ENCODE data around the gene ANKRA2. TPM values are rescaled to one million over a fixed set of nuclear protein-coding genes. Genes with fewer than 3 reads are reported as not detected.
A peak's percentile ranks its signal among the peaks of the same experiment; 100 is the strongest.

Gene ANKRA2
- total RNA-seq, 1 donor from 2014 or later = 12.9 TPM

DNA sequence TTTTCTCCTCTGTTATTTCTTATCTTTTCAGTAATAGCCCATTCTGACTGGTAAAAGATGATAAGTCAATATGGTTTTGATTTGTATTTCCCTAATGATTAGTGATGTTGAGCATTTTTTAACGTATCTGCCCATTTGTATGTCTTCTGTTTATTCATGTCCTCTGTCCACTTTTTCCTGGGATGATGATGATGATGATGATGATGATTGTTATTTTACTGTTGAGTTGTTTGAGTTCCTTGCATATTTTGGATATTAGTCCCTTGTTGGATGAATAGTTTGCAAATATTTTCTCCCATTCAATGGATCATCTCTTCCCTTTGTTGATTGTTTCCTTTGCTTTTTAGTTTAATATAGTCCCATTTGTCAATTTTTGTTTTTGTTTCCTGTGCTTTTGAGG lies 27.1 kb upstream of the ANKRA2 start:
- H3K9me3 Mint-ChIP-seq (ENCODE audit: unreplicated experiment) = no peaks in the 10 kb centered on the region
- no peak overlapping the region for H3K4me3 Mint-ChIP-seq (ENCODE audit: unreplicated experiment)
- H3K27ac Mint-ChIP-seq (ENCODE audit: unreplicated experiment) = no peak overlapping the region
- no peak for DNase-seq (ENCODE audit: low spot score)
- no peak for TF ChIP-seq CTCF (IDR thresholded peaks at IDR 0.05; ENCODE audit: unreplicated experiment)
- H3K27me3 Mint-ChIP-seq (ENCODE audit: unreplicated experiment) = no peaks in the 10 kb centered on the region
- H3K36me3 Mint-ChIP-seq (ENCODE audit: low read depth, unreplicated experiment) = no peaks in the 10 kb centered on the region
- no peaks in the 10 kb centered on the region for H3K4me1 Mint-ChIP-seq (ENCODE audit: unreplicated experiment)

- Mint-ChIP-seq H3K27me3 (ENCODE audit: unreplicated experiment) (no peaks in the 10 kb centered on the region), H3K36me3 (ENCODE audit: low read depth, unreplicated experiment) (no peaks in the 10 kb centered on the region), H3K4me3 (ENCODE audit: unreplicated experiment) (no peak overlapping the region), H3K9me3 (ENCODE audit: unreplicated experiment) (no peaks in the 10 kb centered on the region), H3K27ac (ENCODE audit: unreplicated experiment) (no peak overlapping the region), H3K4me1 (ENCODE audit: unreplicated experiment) (no peaks in the 10 kb centered on the region)
- no peak for DNase-seq (ENCODE audit: low spot score)
- no peak for TF ChIP-seq CTCF (IDR thresholded peaks at IDR 0.05; ENCODE audit: unreplicated experiment)
Measured at GRCh38 chr5:73591698-73592501, 26.5 kb upstream of the ANKRA2 start.

GRCh38 chr5:73591102-73591695 lies 25.8 kb upstream of the ANKRA2 start:
- TF ChIP-seq CTCF (IDR thresholded peaks at IDR 0.05; ENCODE audit: unreplicated experiment) = peak; percentile 96
- no peak overlapping the region for H3K4me3 Mint-ChIP-seq (ENCODE audit: unreplicated experiment)
- no peaks in the 10 kb centered on the region for H3K9me3 Mint-ChIP-seq (ENCODE audit: unreplicated experiment)
- H3K4me1 Mint-ChIP-seq (ENCODE audit: unreplicated experiment) = no peaks in the 10 kb centered on the region
- peak; percentile 74 for DNase-seq (ENCODE audit: low spot score)
- H3K27ac Mint-ChIP-seq (ENCODE audit: unreplicated experiment) = no peak overlapping the region
- no peaks in the 10 kb centered on the region for H3K36me3 Mint-ChIP-seq (ENCODE audit: low read depth, unreplicated experiment)
- H3K27me3 Mint-ChIP-seq (ENCODE audit: unreplicated experiment) = no peaks in the 10 kb centered on the region

DNA sequence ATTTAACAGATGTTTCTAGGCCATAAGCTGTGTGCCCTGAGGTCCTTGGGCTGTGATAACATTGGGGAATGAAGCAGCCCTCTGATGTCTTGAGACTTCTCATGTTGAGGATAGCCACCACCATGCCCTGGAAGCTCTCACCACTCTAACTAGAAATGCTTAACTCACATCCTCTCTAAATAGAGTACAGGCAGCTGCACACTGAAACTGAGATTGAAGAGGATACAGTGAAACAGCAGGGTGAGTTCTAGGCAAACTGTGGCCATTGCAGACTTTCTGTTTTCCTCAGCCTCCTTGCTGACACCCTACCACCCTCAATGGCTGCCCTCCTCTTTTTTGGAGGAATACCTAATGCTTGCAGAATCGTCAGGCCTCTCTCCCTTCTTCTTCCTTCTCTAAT lies 22.5 kb upstream of the ANKRA2 start:
- H3K4me3 Mint-ChIP-seq (ENCODE audit: unreplicated experiment) = no peak overlapping the region
- H3K27me3 Mint-ChIP-seq (ENCODE audit: unreplicated experiment) = no peaks in the 10 kb centered on the region
- DNase-seq (ENCODE audit: low spot score) = no peak
- no peak overlapping the region for H3K27ac Mint-ChIP-seq (ENCODE audit: unreplicated experiment)
- H3K9me3 Mint-ChIP-seq (ENCODE audit: unreplicated experiment) = no peaks in the 10 kb centered on the region
- no peaks in the 10 kb centered on the region for H3K4me1 Mint-ChIP-seq (ENCODE audit: unreplicated experiment)
- TF ChIP-seq CTCF (IDR thresholded peaks at IDR 0.05; ENCODE audit: unreplicated experiment) = no peak
- no peaks in the 10 kb centered on the region for H3K36me3 Mint-ChIP-seq (ENCODE audit: low read depth, unreplicated experiment)

Measured in endothelial cell (in vitro differentiated cells).